HEK293 (cell line): ENCODE data around the gene COG8.

Experiments
- CTCF ChIA-PET: fragments of 350-600 bp; formaldehyde crosslinking; extraction: SDS; loops from one replicate; lab custom pipeline; 2021; ENCODE audit warnings: antibody characterized with exemption; lab: Yijun Ruan, JAX
- POLR2A ChIA-PET: fragments of 300-600 bp; formaldehyde crosslinking; extraction: SDS; loops from one replicate; lab custom pipeline; 2020; ENCODE audit warnings: antibody characterized with exemption, inconsistent platforms; lab: Yijun Ruan, JAX
- H3K27ac ChIP-seq: fragments of 200-500 bp; sonication (Bioruptor generic); 2 replicates; pipeline ENCODE4 v1.5.1; 2014; ENCODE audit warnings: low read depth, low read length, control low read depth, inconsistent platforms; ENCODE audit errors: extremely low read depth
- H3K36me3 ChIP-seq, 2 experiments: fragments of 200-500 bp in 1 of 2; sonication (Bioruptor generic) in 1 of 2; 1 replicate in 1 of 2; 2 replicates in 1 of 2; pipeline ENCODE4 v1.5.1; 2014 to 2017; ENCODE audit warnings: inconsistent platforms in 2 of 2, low read length in 2 of 2; ENCODE audit not compliant: control insufficient read depth in 2 of 2, insufficient read depth in 1 of 2
- H3K4me1 ChIP-seq: fragments of 200-500 bp; sonication (Bioruptor generic); 2 replicates; pipeline ENCODE4 v1.5.1; 2014; ENCODE audit warnings: mild to moderate bottlenecking, low read length, inconsistent platforms; ENCODE audit not compliant: control insufficient read depth, insufficient read depth
- H3K4me3 ChIP-seq: 2 replicates; pipeline ENCODE4 v1.5.1; 2011; ENCODE audit warnings: low read depth, mild to moderate bottlenecking, control low read depth, low read length, moderate library complexity
- H3K9me3 ChIP-seq: fragments of 200-500 bp; sonication (Bioruptor generic); 2 replicates; pipeline ENCODE4 v1.5.1; 2014; ENCODE audit warnings: low read depth, low read length, inconsistent platforms; ENCODE audit not compliant: control insufficient read depth, insufficient read depth
- FEZF1 ChIP-seq: fragments of 450-650 bp; formaldehyde crosslinking; IDR thresholded peaks from 2 replicates; pipeline ENCODE4 v1.5.1; 2016; ENCODE audit warnings: missing biosample characterization, missing genetic modification characterization
- GFI1B ChIP-seq: fragments of 450-650 bp; formaldehyde crosslinking; IDR thresholded peaks from 2 replicates; pipeline ENCODE4 v1.5.1; 2016; ENCODE audit warnings: missing biosample characterization, missing genetic modification characterization
- GLIS2 ChIP-seq: fragments of 450-650 bp; formaldehyde crosslinking; IDR thresholded peaks from 2 replicates; pipeline ENCODE4 v1.5.1; 2016; ENCODE audit warnings: missing biosample characterization, missing genetic modification characterization
- HOXD13 ChIP-seq: sonication (generic); formaldehyde crosslinking; IDR thresholded peaks from 2 replicates; pipeline ENCODE4 v1.8.0; 2022; ENCODE audit warnings: missing genetic modification reagents, borderline replicate concordance
- KLF7 ChIP-seq: fragments of 450-650 bp; formaldehyde crosslinking; IDR thresholded peaks from 2 replicates; pipeline ENCODE4 v1.5.1; 2016; ENCODE audit warnings: missing biosample characterization, missing genetic modification characterization, borderline replicate concordance
- OSR2 ChIP-seq: fragments of 450-650 bp; formaldehyde crosslinking; IDR thresholded peaks from 2 replicates; pipeline ENCODE4 v1.5.1; 2016; ENCODE audit warnings: missing biosample characterization, missing genetic modification characterization
- SCRT2 ChIP-seq: fragments of 450-650 bp; formaldehyde crosslinking; IDR thresholded peaks from 2 replicates; pipeline ENCODE4 v1.5.1; 2016; ENCODE audit warnings: missing biosample characterization, missing genetic modification characterization
- TRIM28 ChIP-seq: IDR thresholded peaks from 2 replicates; pipeline ENCODE4 v1.6.1; 2011; ENCODE audit warnings: low read length, control low read depth, borderline replicate concordance
- YY1 ChIP-seq: fragments of 450-650 bp; formaldehyde crosslinking; IDR thresholded peaks from 2 replicates; pipeline ENCODE4 v1.5.1; 2018; ENCODE audit warnings: missing biosample characterization, missing genetic modification characterization
- ZBTB20 ChIP-seq: fragments of 450-650 bp; formaldehyde crosslinking; IDR thresholded peaks from 2 replicates; pipeline ENCODE4 v1.5.1; 2016; ENCODE audit warnings: missing biosample characterization, missing genetic modification characterization
- ZBTB21 ChIP-seq: fragments of 450-650 bp; formaldehyde crosslinking; IDR thresholded peaks from 2 replicates; pipeline ENCODE4 v1.5.1; 2017; ENCODE audit warnings: missing biosample characterization, missing genetic modification characterization
- ZBTB8A ChIP-seq: fragments of 450-650 bp; formaldehyde crosslinking; IDR thresholded peaks from 2 replicates; pipeline ENCODE4 v1.5.1; 2016; ENCODE audit warnings: missing biosample characterization, missing genetic modification characterization
- ZNF114 ChIP-seq: fragments of 450-650 bp; formaldehyde crosslinking; IDR thresholded peaks from 2 replicates; pipeline ENCODE4 v1.5.0; 2017; ENCODE audit warnings: missing biosample characterization, missing genetic modification characterization
- ZNF121 ChIP-seq: fragments of 450-650 bp; formaldehyde crosslinking; IDR thresholded peaks from 2 replicates; pipeline ENCODE4 v1.5.1; 2016; ENCODE audit warnings: missing biosample characterization, missing genetic modification characterization
- ZNF133 ChIP-seq: fragments of 450-650 bp; formaldehyde crosslinking; IDR thresholded peaks from 2 replicates; pipeline ENCODE4 v1.5.1; 2016; ENCODE audit warnings: missing biosample characterization, missing genetic modification characterization
- ZNF155 ChIP-seq: fragments of 450-650 bp; formaldehyde crosslinking; IDR thresholded peaks from 2 replicates; pipeline ENCODE4 v1.5.1; 2016; ENCODE audit warnings: missing biosample characterization, missing genetic modification characterization
- ZNF202 ChIP-seq: fragments of 450-650 bp; formaldehyde crosslinking; IDR thresholded peaks from 2 replicates; pipeline ENCODE4 v1.5.1; 2016; ENCODE audit warnings: missing biosample characterization, missing genetic modification characterization, borderline replicate concordance
- ZNF423 ChIP-seq: fragments of 450-650 bp; formaldehyde crosslinking; IDR thresholded peaks from 2 replicates; pipeline ENCODE4 v1.5.1; 2016; ENCODE audit warnings: missing biosample characterization, missing genetic modification characterization
- ZNF473 ChIP-seq: fragments of 450-650 bp; formaldehyde crosslinking; IDR thresholded peaks from 2 replicates; pipeline ENCODE4 v1.5.1; 2017; ENCODE audit warnings: missing biosample characterization, missing genetic modification characterization
- ZNF704 ChIP-seq: fragments of 450-650 bp; formaldehyde crosslinking; IDR thresholded peaks from 2 replicates; pipeline ENCODE4 v1.5.1; 2016; ENCODE audit warnings: missing biosample characterization, missing genetic modification characterization
- ZNF843 ChIP-seq: fragments of 450-650 bp; formaldehyde crosslinking; IDR thresholded peaks from 2 replicates; pipeline ENCODE4 v1.5.1; 2016; ENCODE audit warnings: missing biosample characterization, missing genetic modification characterization
- ZSCAN4 ChIP-seq: fragments of 450-650 bp; formaldehyde crosslinking; IDR thresholded peaks from 2 replicates; pipeline ENCODE4 v1.5.1; 2017; ENCODE audit warnings: missing biosample characterization, missing genetic modification characterization
- TF ChIP-seq, protein P1 (sequence below): fragments of 450-650 bp; formaldehyde crosslinking; IDR thresholded peaks from 2 replicates; pipeline ENCODE4 v1.5.1; 2016; ENCODE audit warnings: missing biosample characterization, missing genetic modification characterization
- TF ChIP-seq, protein P2 (sequence below): fragments of 450-650 bp; formaldehyde crosslinking; IDR thresholded peaks from 2 replicates; pipeline ENCODE4 v1.5.1; 2016; ENCODE audit warnings: missing biosample characterization, missing genetic modification characterization, low read depth
- TF ChIP-seq, protein P3 (sequence below): fragments of 450-650 bp; formaldehyde crosslinking; IDR thresholded peaks from 2 replicates; pipeline ENCODE4 v1.5.1; 2017; ENCODE audit warnings: missing biosample characterization, missing genetic modification characterization

The COG8 gene

GRCh38 chr16:69366431-69366830, 27.1 kb upstream of the COG8 start:
- ChIA-PET CTCF (no interaction called here), POLR2A (no interaction called here)
- Histone ChIP-seq H3K36me3 (peaks cover 25 to 85% of the 10 kb centered on the region in 2 experiments), H3K4me1 (no peaks in the 10 kb centered on the region), H3K27ac (no peak overlapping the region), H3K4me3 (no peak overlapping the region), H3K9me3 (no peaks in the 10 kb centered on the region)
- TF ChIP-seq ZBTB20 (tag by site-specific recombination) (no peak), SCRT2 (tag by site-specific recombination) (no peak), ZNF121 (tag by site-specific recombination) (no peak), GFI1B (tag by site-specific recombination) (no peak), TRIM28 (no peak), KLF7 (tag by site-specific recombination) (no peak), OSR2 (tag by site-specific recombination) (no peak)
- TF ChIP-seq, protein P1, sequence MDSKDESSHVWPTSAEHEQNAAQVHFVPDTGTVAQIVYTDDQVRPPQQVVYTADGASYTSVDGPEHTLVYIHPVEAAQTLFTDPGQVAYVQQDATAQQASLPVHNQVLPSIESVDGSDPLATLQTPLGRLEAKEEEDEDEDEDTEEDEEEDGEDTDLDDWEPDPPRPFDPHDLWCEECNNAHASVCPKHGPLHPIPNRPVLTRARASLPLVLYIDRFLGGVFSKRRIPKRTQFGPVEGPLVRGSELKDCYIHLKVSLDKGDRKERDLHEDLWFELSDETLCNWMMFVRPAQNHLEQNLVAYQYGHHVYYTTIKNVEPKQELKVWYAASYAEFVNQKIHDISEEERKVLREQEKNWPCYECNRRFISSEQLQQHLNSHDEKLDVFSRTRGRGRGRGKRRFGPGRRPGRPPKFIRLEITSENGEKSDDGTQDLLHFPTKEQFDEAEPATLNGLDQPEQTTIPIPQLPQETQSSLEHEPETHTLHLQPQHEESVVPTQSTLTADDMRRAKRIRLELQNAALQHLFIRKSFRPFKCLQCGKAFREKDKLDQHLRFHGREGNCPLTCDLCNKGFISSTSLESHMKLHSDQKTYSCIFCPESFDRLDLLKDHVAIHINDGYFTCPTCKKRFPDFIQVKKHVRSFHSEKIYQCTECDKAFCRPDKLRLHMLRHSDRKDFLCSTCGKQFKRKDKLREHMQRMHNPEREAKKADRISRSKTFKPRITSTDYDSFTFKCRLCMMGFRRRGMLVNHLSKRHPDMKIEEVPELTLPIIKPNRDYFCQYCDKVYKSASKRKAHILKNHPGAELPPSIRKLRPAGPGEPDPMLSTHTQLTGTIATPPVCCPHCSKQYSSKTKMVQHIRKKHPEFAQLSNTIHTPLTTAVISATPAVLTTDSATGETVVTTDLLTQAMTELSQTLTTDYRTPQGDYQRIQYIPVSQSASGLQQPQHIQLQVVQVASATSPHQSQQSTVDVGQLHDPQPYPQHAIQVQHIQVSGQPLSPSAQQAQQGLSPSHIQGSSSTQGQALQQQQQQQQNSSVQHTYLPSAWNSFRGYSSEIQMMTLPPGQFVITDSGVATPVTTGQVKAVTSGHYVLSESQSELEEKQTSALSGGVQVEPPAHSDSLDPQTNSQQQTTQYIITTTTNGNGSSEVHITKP (tag by site-specific recombination): no peak
- TF ChIP-seq, protein P2, sequence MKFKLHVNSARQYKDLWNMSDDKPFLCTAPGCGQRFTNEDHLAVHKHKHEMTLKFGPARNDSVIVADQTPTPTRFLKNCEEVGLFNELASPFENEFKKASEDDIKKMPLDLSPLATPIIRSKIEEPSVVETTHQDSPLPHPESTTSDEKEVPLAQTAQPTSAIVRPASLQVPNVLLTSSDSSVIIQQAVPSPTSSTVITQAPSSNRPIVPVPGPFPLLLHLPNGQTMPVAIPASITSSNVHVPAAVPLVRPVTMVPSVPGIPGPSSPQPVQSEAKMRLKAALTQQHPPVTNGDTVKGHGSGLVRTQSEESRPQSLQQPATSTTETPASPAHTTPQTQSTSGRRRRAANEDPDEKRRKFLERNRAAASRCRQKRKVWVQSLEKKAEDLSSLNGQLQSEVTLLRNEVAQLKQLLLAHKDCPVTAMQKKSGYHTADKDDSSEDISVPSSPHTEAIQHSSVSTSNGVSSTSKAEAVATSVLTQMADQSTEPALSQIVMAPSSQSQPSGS (tag by site-specific recombination): no peak

DNA sequence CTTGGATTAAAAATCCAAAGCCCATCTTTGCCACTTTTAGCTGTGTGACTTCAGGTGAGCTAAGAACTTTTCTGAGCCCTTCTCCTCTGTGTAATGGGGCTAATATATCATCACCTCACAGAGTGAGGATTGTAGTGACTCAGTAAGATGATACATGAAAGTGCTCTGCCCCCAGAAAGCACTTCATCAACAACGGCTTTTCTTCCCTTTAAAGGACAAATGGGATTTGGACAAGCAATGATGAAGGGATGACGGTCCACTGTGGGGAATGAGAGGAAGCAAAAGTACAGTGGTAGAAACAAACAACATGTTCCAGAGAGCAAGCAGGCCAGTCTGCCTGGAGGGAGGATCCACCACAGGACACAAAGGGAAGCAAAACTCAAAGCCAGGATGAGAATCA, 26.5 kb upstream of the COG8 start:
- TF ChIP-seq HOXD13 (CRISPR knock-in tag) (no peak), ZSCAN4 (tag by site-specific recombination) (no peak), ZBTB21 (tag by site-specific recombination) (no peak), TRIM28 (no peak)
- Histone ChIP-seq H3K9me3 (no peaks in the 10 kb centered on the region), H3K36me3 (peaks cover 22 to 85% of the 10 kb centered on the region in 2 experiments), H3K4me3 (no peak overlapping the region), H3K27ac (no peak overlapping the region), H3K4me1 (no peaks in the 10 kb centered on the region)
- POLR2A ChIA-PET: no interaction called here
- CTCF ChIA-PET: no interaction called here

GRCh38 chr16:69364088-69364487, 24.7 kb upstream of the COG8 start:
- Histone ChIP-seq H3K9me3 (no peaks in the 10 kb centered on the region), H3K36me3 (peaks cover 27 to 74% of the 10 kb centered on the region in 2 experiments; a peak in 2 of 3 replicates), H3K4me1 (no peaks in the 10 kb centered on the region), H3K27ac (no peak overlapping the region), H3K4me3 (no peak overlapping the region)
- POLR2A ChIA-PET: no interaction called here
- CTCF ChIA-PET: interaction anchor here (0.6 kb wide), 1 partner anchor 744 kb away, joined by 3 read pairs; no protein-coding TSS in a partner anchor
- no peak for TF ChIP-seq FEZF1 (tag by site-specific recombination)
- no peak for TF ChIP-seq ZNF133 (tag by site-specific recombination)
- TF ChIP-seq GLIS2: no peak
- TF ChIP-seq, protein P3, sequence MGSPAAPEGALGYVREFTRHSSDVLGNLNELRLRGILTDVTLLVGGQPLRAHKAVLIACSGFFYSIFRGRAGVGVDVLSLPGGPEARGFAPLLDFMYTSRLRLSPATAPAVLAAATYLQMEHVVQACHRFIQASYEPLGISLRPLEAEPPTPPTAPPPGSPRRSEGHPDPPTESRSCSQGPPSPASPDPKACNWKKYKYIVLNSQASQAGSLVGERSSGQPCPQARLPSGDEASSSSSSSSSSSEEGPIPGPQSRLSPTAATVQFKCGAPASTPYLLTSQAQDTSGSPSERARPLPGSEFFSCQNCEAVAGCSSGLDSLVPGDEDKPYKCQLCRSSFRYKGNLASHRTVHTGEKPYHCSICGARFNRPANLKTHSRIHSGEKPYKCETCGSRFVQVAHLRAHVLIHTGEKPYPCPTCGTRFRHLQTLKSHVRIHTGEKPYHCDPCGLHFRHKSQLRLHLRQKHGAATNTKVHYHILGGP (tag by site-specific recombination): no peak
- no peak for TF ChIP-seq ZNF843 (tag by site-specific recombination)
- no peak for TF ChIP-seq YY1 (tag by site-specific recombination)
- no peak for TF ChIP-seq ZNF423 (tag by site-specific recombination)
- no peak for TF ChIP-seq ZNF473 (tag by site-specific recombination)
- TF ChIP-seq ZNF114 (tag by site-specific recombination): no peak
- no peak for TF ChIP-seq ZBTB8A (tag by site-specific recombination)
- TF ChIP-seq TRIM28: no peak
- TF ChIP-seq ZNF202 (tag by site-specific recombination): no peak
- TF ChIP-seq ZNF155: no peak
- no peak for TF ChIP-seq ZNF704 (tag by site-specific recombination)
